ENCODE results near the gene ZMIZ2. TPM values are rescaled to one million over a fixed set of nuclear protein-coding genes. Genes with fewer than 3 reads are reported as not detected.

The ZMIZ2 gene
- total RNA-seq, 1 donor from 2014 or later = 291 TPM

DNA sequence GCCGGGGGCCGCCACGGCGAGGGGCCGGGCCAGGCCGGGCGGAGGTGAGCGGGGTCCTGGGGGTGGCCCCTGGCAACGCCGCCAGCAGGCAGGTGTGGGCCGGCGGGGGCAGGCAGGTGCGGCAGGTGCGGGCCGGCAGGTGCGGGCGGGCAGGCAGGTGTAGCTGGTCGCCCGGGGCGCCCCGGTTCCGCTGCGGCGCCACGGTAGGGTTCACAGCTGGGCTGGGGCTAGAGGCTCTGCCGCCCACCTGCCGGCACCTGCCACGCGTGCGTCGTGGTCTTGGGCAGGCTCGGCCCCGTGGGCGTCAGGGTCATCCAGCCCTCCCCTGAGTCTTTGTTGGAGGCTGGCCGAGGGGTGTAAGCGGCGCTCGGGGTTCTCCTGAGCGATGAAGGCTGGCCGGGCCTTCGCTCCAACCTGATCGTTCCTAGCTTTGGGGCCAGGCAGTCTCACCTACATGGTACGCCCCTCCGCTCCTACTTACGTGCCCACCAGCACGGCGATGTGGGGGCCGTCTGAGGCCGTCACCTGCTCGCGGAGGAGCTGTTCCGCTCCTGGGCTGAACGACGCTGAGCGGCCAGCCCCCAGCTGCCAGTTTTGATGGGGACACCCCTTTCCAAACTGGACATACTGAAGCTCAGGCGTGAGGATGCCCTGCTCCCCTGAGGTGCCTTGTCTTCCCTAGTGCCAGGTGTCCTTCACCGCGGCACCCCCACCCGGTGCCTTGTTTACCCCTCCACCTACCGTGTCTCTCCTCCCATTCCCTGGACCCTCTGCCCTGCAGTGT lies 493 bp downstream of the ZMIZ2 start:
- H3K4me3 Mint-ChIP-seq (ENCODE audit: unreplicated experiment) = peak overlapping the region; percentile 93
- TF ChIP-seq, protein P1, sequence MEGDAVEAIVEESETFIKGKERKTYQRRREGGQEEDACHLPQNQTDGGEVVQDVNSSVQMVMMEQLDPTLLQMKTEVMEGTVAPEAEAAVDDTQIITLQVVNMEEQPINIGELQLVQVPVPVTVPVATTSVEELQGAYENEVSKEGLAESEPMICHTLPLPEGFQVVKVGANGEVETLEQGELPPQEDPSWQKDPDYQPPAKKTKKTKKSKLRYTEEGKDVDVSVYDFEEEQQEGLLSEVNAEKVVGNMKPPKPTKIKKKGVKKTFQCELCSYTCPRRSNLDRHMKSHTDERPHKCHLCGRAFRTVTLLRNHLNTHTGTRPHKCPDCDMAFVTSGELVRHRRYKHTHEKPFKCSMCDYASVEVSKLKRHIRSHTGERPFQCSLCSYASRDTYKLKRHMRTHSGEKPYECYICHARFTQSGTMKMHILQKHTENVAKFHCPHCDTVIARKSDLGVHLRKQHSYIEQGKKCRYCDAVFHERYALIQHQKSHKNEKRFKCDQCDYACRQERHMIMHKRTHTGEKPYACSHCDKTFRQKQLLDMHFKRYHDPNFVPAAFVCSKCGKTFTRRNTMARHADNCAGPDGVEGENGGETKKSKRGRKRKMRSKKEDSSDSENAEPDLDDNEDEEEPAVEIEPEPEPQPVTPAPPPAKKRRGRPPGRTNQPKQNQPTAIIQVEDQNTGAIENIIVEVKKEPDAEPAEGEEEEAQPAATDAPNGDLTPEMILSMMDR (IDR thresholded peaks at IDR 0.05; ENCODE audit: partially characterized antibody, unreplicated experiment) = no peak
- DNase-seq = peak; percentile 48
- peaks cover 28% of the 10 kb centered on the region for H3K4me1 Mint-ChIP-seq (ENCODE audit: low read depth, unreplicated experiment)
- peak overlapping the region; percentile 89 for H3K27ac Mint-ChIP-seq (ENCODE audit: unreplicated experiment)
- peaks cover 7% of the 10 kb centered on the region for H3K27me3 Mint-ChIP-seq (ENCODE audit: unreplicated experiment)
- peaks cover 10% of the 10 kb centered on the region for H3K9me3 Mint-ChIP-seq (ENCODE audit: unreplicated experiment)
- peaks cover 6% of the 10 kb centered on the region for H3K36me3 Mint-ChIP-seq (ENCODE audit: unreplicated experiment)

DNA sequence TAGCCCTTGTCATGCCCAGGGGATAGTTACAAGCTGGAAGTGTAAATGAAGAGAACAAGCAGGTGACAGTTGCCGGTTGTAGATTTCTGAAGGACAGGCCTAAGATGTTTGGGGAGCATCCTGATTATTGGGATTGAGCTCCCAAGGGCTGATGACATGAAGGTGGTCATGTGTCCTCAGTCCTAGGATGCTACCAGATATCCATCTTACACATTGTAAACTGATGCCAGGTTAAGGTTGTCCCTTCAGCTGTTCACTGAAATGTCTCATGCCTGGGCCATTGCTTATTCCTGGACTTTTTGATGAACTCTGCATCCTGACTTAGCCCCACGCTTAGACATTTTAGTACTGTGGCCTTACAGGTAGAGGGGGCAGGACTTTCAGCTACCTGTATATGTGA lies 1.3 kb downstream of the ZMIZ2 start:
- H3K27ac Mint-ChIP-seq (ENCODE audit: unreplicated experiment) = peak overlapping the region; percentile 89

DNA sequence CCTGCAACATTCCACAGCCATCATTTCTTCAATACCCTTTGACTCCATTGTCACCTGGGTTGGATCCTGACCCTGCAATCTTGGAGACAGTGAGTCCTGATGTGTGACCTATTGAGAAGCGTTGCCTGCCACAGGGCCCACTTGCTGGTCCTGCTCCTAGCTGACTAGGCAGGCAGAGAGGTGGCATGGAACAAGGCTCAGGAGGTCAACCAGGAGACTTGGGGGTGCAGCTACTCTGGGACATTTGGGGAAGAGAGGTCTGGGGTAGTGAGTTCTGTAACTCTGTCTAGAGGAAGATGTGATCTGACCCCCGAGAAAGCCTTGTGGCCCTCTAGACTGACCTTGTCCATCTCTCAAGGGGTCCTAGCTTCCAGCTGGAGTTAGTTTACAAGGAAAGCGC lies 1.8 kb downstream of the ZMIZ2 start:
- peak overlapping the region; percentile 80 for H3K27ac Mint-ChIP-seq (ENCODE audit: unreplicated experiment)
- no peak for DNase-seq
- peak overlapping the region; percentile 93 for H3K4me3 Mint-ChIP-seq (ENCODE audit: unreplicated experiment)
- peaks cover 6% of the 10 kb centered on the region for H3K36me3 Mint-ChIP-seq (ENCODE audit: unreplicated experiment)
- TF ChIP-seq, protein P1 (IDR thresholded peaks at IDR 0.05; ENCODE audit: partially characterized antibody, unreplicated experiment) = no peak
- H3K4me1 Mint-ChIP-seq (ENCODE audit: low read depth, unreplicated experiment) = peaks cover 30% of the 10 kb centered on the region
- H3K9me3 Mint-ChIP-seq (ENCODE audit: unreplicated experiment) = peaks cover 10% of the 10 kb centered on the region
- H3K27me3 Mint-ChIP-seq (ENCODE audit: unreplicated experiment) = peaks cover 9% of the 10 kb centered on the region

More for the DNA sequence above, 1.3 kb downstream of the ZMIZ2 start:
- Mint-ChIP-seq H3K9me3 (ENCODE audit: unreplicated experiment) (peaks cover 10% of the 10 kb centered on the region), H3K36me3 (ENCODE audit: unreplicated experiment) (peaks cover 6% of the 10 kb centered on the region), H3K4me1 (ENCODE audit: low read depth, unreplicated experiment) (peaks cover 31% of the 10 kb centered on the region), H3K4me3 (ENCODE audit: unreplicated experiment) (peak overlapping the region; percentile 93), H3K27me3 (ENCODE audit: unreplicated experiment) (peaks cover 7% of the 10 kb centered on the region)
- TF ChIP-seq, protein P1 (IDR thresholded peaks at IDR 0.05; ENCODE audit: partially characterized antibody, unreplicated experiment) = no peak
- DNase-seq = no peak

DNA sequence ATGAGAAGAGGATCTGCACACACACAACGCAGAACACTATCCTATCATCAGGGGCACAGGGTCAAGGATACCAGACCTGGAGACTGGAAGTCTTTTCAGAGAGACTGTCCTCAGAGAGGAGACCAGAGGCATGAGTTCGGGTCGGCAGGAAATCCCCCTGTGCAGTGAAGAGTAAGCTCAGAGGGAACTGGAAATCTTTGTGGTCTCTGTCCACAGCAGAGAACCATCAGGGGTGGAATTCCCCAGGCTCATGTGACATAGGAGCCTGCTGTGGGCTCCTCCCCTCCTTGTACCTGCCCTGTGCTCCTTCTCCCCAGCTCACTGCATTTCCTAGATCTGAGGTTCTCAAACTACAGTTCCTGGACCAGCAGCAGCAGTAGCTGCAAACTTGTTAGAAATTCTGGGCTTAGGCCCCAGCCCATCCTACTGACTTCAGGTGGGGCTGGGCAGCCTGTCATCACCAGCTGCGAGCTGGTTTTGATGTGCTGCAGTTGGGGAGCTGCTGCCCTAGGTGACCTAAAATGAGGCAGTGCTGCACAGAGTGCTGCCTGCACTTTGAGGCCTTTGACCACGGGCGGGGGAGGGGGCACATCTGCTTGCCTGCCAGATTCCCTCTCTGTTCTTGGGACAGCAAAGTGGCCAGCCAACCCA lies 2.4 kb downstream of the ZMIZ2 start:
- H3K9me3 Mint-ChIP-seq (ENCODE audit: unreplicated experiment) = peaks cover 10% of the 10 kb centered on the region
- peaks cover 28% of the 10 kb centered on the region for H3K4me1 Mint-ChIP-seq (ENCODE audit: low read depth, unreplicated experiment)
- peaks cover 9% of the 10 kb centered on the region for H3K27me3 Mint-ChIP-seq (ENCODE audit: unreplicated experiment)
- H3K27ac Mint-ChIP-seq (ENCODE audit: unreplicated experiment) = peak overlapping the region; percentile 82
- H3K4me3 Mint-ChIP-seq (ENCODE audit: unreplicated experiment) = peak overlapping the region; percentile 93
- peaks cover 6% of the 10 kb centered on the region for H3K36me3 Mint-ChIP-seq (ENCODE audit: unreplicated experiment)
- TF ChIP-seq, protein P1 (IDR thresholded peaks at IDR 0.05; ENCODE audit: partially characterized antibody, unreplicated experiment) = no peak
- peak; percentile 55 for DNase-seq

DNA sequence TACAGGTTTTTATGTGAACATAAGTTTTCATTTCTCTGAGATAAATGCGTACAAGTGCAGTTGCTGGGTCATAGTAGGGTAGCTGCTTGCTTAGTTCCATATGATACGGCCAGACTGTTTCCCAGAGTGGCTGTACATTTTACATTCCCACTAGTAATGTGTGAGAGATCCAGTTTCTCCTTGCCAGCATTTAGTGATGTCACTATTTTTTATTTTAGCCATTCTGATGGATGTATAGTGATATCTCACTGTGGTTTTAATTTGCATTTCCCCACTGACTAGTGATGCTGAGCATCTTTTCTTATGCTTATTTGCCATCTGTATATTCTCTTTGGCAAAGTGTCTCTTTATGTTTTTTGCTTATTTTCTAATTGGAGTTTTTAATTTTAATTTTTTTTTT lies 4.2 kb downstream of the ZMIZ2 start:
- Mint-ChIP-seq H3K9me3 (ENCODE audit: unreplicated experiment) (peaks cover 5% of the 10 kb centered on the region), H3K4me1 (ENCODE audit: low read depth, unreplicated experiment) (peaks cover 27% of the 10 kb centered on the region), H3K27me3 (ENCODE audit: unreplicated experiment) (peaks cover 9% of the 10 kb centered on the region), H3K27ac (ENCODE audit: unreplicated experiment) (no peak overlapping the region), H3K4me3 (ENCODE audit: unreplicated experiment) (no peak overlapping the region), H3K36me3 (ENCODE audit: unreplicated experiment) (peaks cover 6% of the 10 kb centered on the region)
- DNase-seq = no peak
- TF ChIP-seq, protein P1 (IDR thresholded peaks at IDR 0.05; ENCODE audit: partially characterized antibody, unreplicated experiment) = no peak

Measured in glutamatergic neuron (in vitro differentiated cells).